Astrocyte (in vitro differentiated cells and primary cell): Measurements from ENCODE around the gene NPAS3. TPM values are rescaled to one million over a fixed set of nuclear protein-coding genes. Genes with fewer than 3 reads are reported as not detected.

Experiments used
- DNase-seq: peaks from one replicate; pipeline ENCODE4 v3.0.0-alpha.2; 2010; ENCODE audit warnings: low read depth
- FAIRE-seq: peaks from 2 replicates; lab custom pipeline; 2011; peaks lifted over from hg19 to GRCh38; lab: Jason Lieb, UNC
- H2AFZ ChIP-seq: 2 replicates; pipeline ENCODE4 v1.6.0; 2012; ENCODE audit warnings: low read depth, low read length, inconsistent platforms
- H3K27ac ChIP-seq: 2 replicates; pipeline ENCODE4 v1.5.1; 2011; ENCODE audit warnings: low read depth, low read length, inconsistent platforms
- H3K27me3 ChIP-seq: 2 replicates; pipeline ENCODE4 v1.6.0; 2011; ENCODE audit warnings: low read length, inconsistent platforms; ENCODE audit not compliant: insufficient read depth
- H3K36me3 ChIP-seq: 2 replicates; pipeline ENCODE4 v1.5.1; 2011; ENCODE audit warnings: low read length, inconsistent platforms; ENCODE audit not compliant: insufficient read depth
- H3K4me1 ChIP-seq: 2 replicates; pipeline ENCODE4 v1.5.1; 2011; ENCODE audit warnings: low read length, inconsistent platforms; ENCODE audit not compliant: insufficient read depth
- H3K4me2 ChIP-seq: 2 replicates; pipeline ENCODE4 v1.6.0; 2012; ENCODE audit warnings: low read length, inconsistent platforms
- H3K4me3 ChIP-seq: 2 replicates; pipeline ENCODE4 v1.5.1; 2011; ENCODE audit warnings: low read depth, mild to moderate bottlenecking, low read length, inconsistent platforms; ENCODE audit not compliant: insufficient read depth
- H3K79me2 ChIP-seq: 2 replicates; pipeline ENCODE4 v1.6.0; 2012; ENCODE audit warnings: mild to moderate bottlenecking, low read length, inconsistent platforms; ENCODE audit not compliant: insufficient read depth
- H3K9ac ChIP-seq: 2 replicates; pipeline ENCODE4 v1.6.0; 2012; ENCODE audit warnings: mild to moderate bottlenecking, low read length, inconsistent platforms
- H3K9me3 ChIP-seq: 2 replicates; pipeline ENCODE4 v1.5.1; 2012; ENCODE audit warnings: low read depth, mild to moderate bottlenecking, low read length, inconsistent platforms; ENCODE audit not compliant: insufficient read depth
- H4K20me1 ChIP-seq: 2 replicates; pipeline ENCODE4 v1.6.0; 2012; ENCODE audit warnings: low read length, inconsistent platforms; ENCODE audit not compliant: insufficient read depth
- H3K27ac Mint-ChIP-seq: one replicate; pipeline ENCODE4 v1.8.0; 2021; ENCODE audit warnings: mild to moderate bottlenecking, mixed read lengths; ENCODE audit not compliant: unreplicated experiment
- H3K27me3 Mint-ChIP-seq: one replicate; pipeline ENCODE4 v1.8.0; 2021; ENCODE audit warnings: low read depth, mixed read lengths; ENCODE audit not compliant: unreplicated experiment
- H3K36me3 Mint-ChIP-seq: one replicate; pipeline ENCODE4 v1.8.0; 2021; ENCODE audit warnings: low read depth, mixed read lengths; ENCODE audit not compliant: unreplicated experiment
- H3K4me1 Mint-ChIP-seq: one replicate; pipeline ENCODE4 v1.8.0; 2021; ENCODE audit warnings: low read depth, mixed read lengths; ENCODE audit not compliant: unreplicated experiment
- H3K4me3 Mint-ChIP-seq: one replicate; pipeline ENCODE4 v1.8.0; 2021; ENCODE audit warnings: mild to moderate bottlenecking, moderate library complexity, mixed read lengths; ENCODE audit not compliant: unreplicated experiment
- H3K9me3 Mint-ChIP-seq: one replicate; pipeline ENCODE4 v1.8.0; 2021; ENCODE audit warnings: mild to moderate bottlenecking, mixed read lengths; ENCODE audit not compliant: unreplicated experiment
- CTCF ChIP-seq: IDR thresholded peaks from 2 replicates; pipeline ENCODE4 v1.5.1; 2011; ENCODE audit warnings: low read depth, mild to moderate bottlenecking, inconsistent platforms, low read length, moderate library complexity; ENCODE audit not compliant: insufficient read depth
- EZH2 ChIP-seq: IDR thresholded peaks from 2 replicates; pipeline ENCODE4 v1.6.1; 2012; ENCODE audit warnings: mild to moderate bottlenecking, low read length, inconsistent platforms; ENCODE audit not compliant: insufficient read depth
- total RNA-seq: library from RNA; stranded (reverse); gene quantifications from 2 replicates; pipeline ENCODE4 v1.2.1, GENCODE V29; 2021

Gene NPAS3
- total RNA-seq, 1 donor from 2014 or later, result 2.6 TPM

- no peak for TF ChIP-seq CTCF
- no peak for TF ChIP-seq EZH2
- H3K27ac ChIP-seq, result no peak overlapping the region
- no peaks in the 10 kb centered on the region for H3K9me3 Mint-ChIP-seq
- no peaks in the 10 kb centered on the region for H3K27me3 Mint-ChIP-seq
- no peaks in the 10 kb centered on the region for H3K27me3 ChIP-seq
- H3K27ac Mint-ChIP-seq, result no peak overlapping the region
- H3K4me3 Mint-ChIP-seq, result no peak overlapping the region
- H2AFZ ChIP-seq, result no peak overlapping the region
- H3K79me2 ChIP-seq, result no peaks in the 10 kb centered on the region
- no peak overlapping the region for H3K4me2 ChIP-seq
- H3K4me1 ChIP-seq, result peaks cover 3% of the 10 kb centered on the region
- H4K20me1 ChIP-seq, result no peaks in the 10 kb centered on the region
- no peaks in the 10 kb centered on the region for H3K9me3 ChIP-seq
- no peaks in the 10 kb centered on the region for H3K36me3 ChIP-seq
- no peak for DNase-seq
- H3K4me1 Mint-ChIP-seq, result peaks cover 5% of the 10 kb centered on the region
- no peak for FAIRE-seq
- H3K4me3 ChIP-seq, result no peak overlapping the region
- no peak overlapping the region for H3K9ac ChIP-seq
- H3K36me3 Mint-ChIP-seq, result no peaks in the 10 kb centered on the region
Measured at GRCh38 chr14:33412450-33412849, 473.8 kb downstream of the NPAS3 start.

GRCh38 chr14:33413381-33413780 lies 474.7 kb downstream of the NPAS3 start:
- no peaks in the 10 kb centered on the region for H3K27me3 ChIP-seq
- Mint-ChIP-seq H3K4me3 (no peak overlapping the region), H3K4me1 (peaks cover 5% of the 10 kb centered on the region), H3K27me3 (no peaks in the 10 kb centered on the region), H3K9me3 (no peaks in the 10 kb centered on the region), H3K27ac (no peak overlapping the region), H3K36me3 (no peaks in the 10 kb centered on the region)
- DNase-seq (no peak), FAIRE-seq (no peak)
- no peak overlapping the region for H3K9ac ChIP-seq
- no peak overlapping the region for H2AFZ ChIP-seq
- no peak overlapping the region for H3K4me3 ChIP-seq
- no peaks in the 10 kb centered on the region for H4K20me1 ChIP-seq
- H3K36me3 ChIP-seq, result no peaks in the 10 kb centered on the region
- no peak overlapping the region for H3K27ac ChIP-seq
- H3K4me2 ChIP-seq, result no peak overlapping the region
- peaks cover 3% of the 10 kb centered on the region for H3K4me1 ChIP-seq
- H3K9me3 ChIP-seq, result no peaks in the 10 kb centered on the region
- TF ChIP-seq CTCF (no peak), EZH2 (no peak)
- no peaks in the 10 kb centered on the region for H3K79me2 ChIP-seq

GRCh38 chr14:33414041-33414440 lies 475.4 kb downstream of the NPAS3 start:
- DNase-seq, result peak; percentile 25
- Mint-ChIP-seq H3K4me1 (peaks cover 5% of the 10 kb centered on the region), H3K36me3 (no peaks in the 10 kb centered on the region), H3K27ac (peak overlapping the region; percentile 75), H3K4me3 (no peak overlapping the region), H3K27me3 (no peaks in the 10 kb centered on the region), H3K9me3 (no peaks in the 10 kb centered on the region)
- no peaks in the 10 kb centered on the region for H4K20me1 ChIP-seq
- no peak overlapping the region for H3K4me3 ChIP-seq
- H3K27me3 ChIP-seq, result no peaks in the 10 kb centered on the region
- H3K4me2 ChIP-seq, result no peak overlapping the region
- peaks cover 3% of the 10 kb centered on the region for H3K4me1 ChIP-seq
- TF ChIP-seq EZH2 (no peak), CTCF (no peak)
- no peak for FAIRE-seq
- no peaks in the 10 kb centered on the region for H3K36me3 ChIP-seq
- no peak overlapping the region for H3K27ac ChIP-seq
- no peak overlapping the region for H3K9ac ChIP-seq
- H2AFZ ChIP-seq, result no peak overlapping the region
- no peaks in the 10 kb centered on the region for H3K79me2 ChIP-seq
- H3K9me3 ChIP-seq, result no peaks in the 10 kb centered on the region
